Endothelial cell of umbilical vein (primary cell): Measurements from ENCODE around the gene CDCP2. TPM values are rescaled to one million over a fixed set of nuclear protein-coding genes. Genes with fewer than 3 reads are reported as not detected.

Source experiments
- BruUV-seq: library from RNA; stranded (reverse); fragments of 400-500 nt; replicated peaks from 2 replicates; lab custom pipeline; 2021; lab: Mats Ljungman, UMichigan
- CTCF ChIA-PET: fragments of 300-600, 350-600 bp; sonication (Branson Sonifier 250); formaldehyde crosslinking; loops from one replicate; lab custom pipeline; 2021; ENCODE audit warnings: antibody characterized with exemption, inconsistent platforms; lab: Charles Lee
- POLR2A ChIA-PET: fragments of 300-600, 350-600 bp; sonication (Branson Sonifier 250); formaldehyde crosslinking; loops from one replicate; lab custom pipeline; 2021; ENCODE audit warnings: antibody characterized with exemption, inconsistent platforms; lab: Charles Lee
- DNase-seq: peaks from one replicate; pipeline ENCODE4 v3.0.0-alpha.2; 2011; ENCODE audit warnings: low read depth, low spot score
- FAIRE-seq: peaks from 2 replicates; lab custom pipeline; 2011; peaks lifted over from hg19 to GRCh38; lab: Jason Lieb, UNC
- H2AFZ ChIP-seq: 2 replicates; pipeline ENCODE4 v1.6.0; 2012; ENCODE audit warnings: low read depth, low read length, control low read depth, inconsistent platforms
- H3K27ac ChIP-seq: 2 replicates; pipeline ENCODE4 v1.5.1; 2011; ENCODE audit warnings: low read depth, mild to moderate bottlenecking, control low read depth, low read length, moderate library complexity; ENCODE audit not compliant: insufficient read depth
- H3K27me3 ChIP-seq, 2 experiments: 2 replicates each; pipeline versions ENCODE4 v1.6.0 to v1.6.1; 2011; ENCODE audit warnings: low read length in 2 of 2, mixed read lengths in 1 of 2; ENCODE audit not compliant: control insufficient read depth in 2 of 2, insufficient read depth in 2 of 2
- H3K36me3 ChIP-seq, 2 experiments: 2 replicates in 1 of 2; 3 replicates in 1 of 2; pipeline ENCODE4 v1.5.1; 2011; ENCODE audit warnings: low read length in 2 of 2, mild to moderate bottlenecking in 1 of 2, moderate library complexity in 1 of 2; ENCODE audit not compliant: control insufficient read depth in 2 of 2, insufficient read depth in 2 of 2; ENCODE audit errors: extremely low read depth in 1 of 2
- H3K4me1 ChIP-seq: 3 replicates; pipeline ENCODE4 v1.5.1; 2011; ENCODE audit warnings: mild to moderate bottlenecking, low read length; ENCODE audit not compliant: control insufficient read depth, insufficient read depth; ENCODE audit errors: extremely low read depth
- H3K4me2 ChIP-seq: 2 replicates; pipeline ENCODE4 v1.6.1; 2011; ENCODE audit warnings: low read length, control low read depth, mixed read lengths; ENCODE audit not compliant: insufficient read depth
- H3K4me3 ChIP-seq, 3 experiments: fragments of 200-600 bp in 1 of 3; sonication (generic), shearing (Covaris generic) in 1 of 3; replicated peaks in 1 of 3; 2 replicates each; pipeline ENCODE4 v1.5.1; 2011 to 2016; ENCODE audit warnings: control low read depth in 3 of 3, low read length in 3 of 3, mild to moderate bottlenecking in 2 of 3, inconsistent platforms in 1 of 3, low read depth in 1 of 3, moderate library complexity in 1 of 3; ENCODE audit not compliant: insufficient read depth in 1 of 3
- H3K79me2 ChIP-seq: 2 replicates; pipeline ENCODE4 v1.6.0; 2012; ENCODE audit warnings: low read length, inconsistent platforms; ENCODE audit not compliant: control insufficient read depth, insufficient read depth
- H3K9ac ChIP-seq: replicated peaks from 2 replicates; pipeline ENCODE3; 2011; ENCODE audit warnings: low read length, control low read depth; ENCODE audit not compliant: insufficient read depth; ENCODE audit errors: extremely low read depth
- H3K9me1 ChIP-seq: replicated peaks from 3 replicates; pipeline ENCODE4 v1.6.0; 2011; ENCODE audit warnings: mild to moderate bottlenecking, low read length; ENCODE audit not compliant: control insufficient read depth, insufficient read depth; ENCODE audit errors: extremely low read depth
- H3K9me3 ChIP-seq: replicated peaks from 2 replicates; pipeline ENCODE4 v1.5.1; 2012; ENCODE audit warnings: low read length, inconsistent platforms; ENCODE audit not compliant: control insufficient read depth, insufficient read depth
- H4K20me1 ChIP-seq: replicated peaks from 2 replicates; pipeline ENCODE3; 2011; ENCODE audit warnings: mild to moderate bottlenecking, low read length; ENCODE audit not compliant: control insufficient read depth, insufficient read depth; ENCODE audit errors: extremely low read depth
- CTCF ChIP-seq, 2 donors: IDR thresholded peaks; 1 replicate in 1 of 2; 2 replicates in 1 of 2; pipeline ENCODE4 v1.5.1; 2011; ENCODE audit warnings: low read length in 2 of 2, mild to moderate bottlenecking in 2 of 2, moderate library complexity in 2 of 2, control low read depth in 1 of 2, inconsistent platforms in 1 of 2, low read depth in 1 of 2; ENCODE audit not compliant: insufficient read depth in 1 of 2; ENCODE audit errors: extremely low read depth in 1 of 2
- EZH2 ChIP-seq: IDR thresholded peaks from 2 replicates; pipeline ENCODE4 v1.6.1; 2012; ENCODE audit warnings: borderline replicate concordance, low read depth, mild to moderate bottlenecking, moderate library complexity, low read length, inconsistent platforms; ENCODE audit not compliant: severe bottlenecking
- GATA2 ChIP-seq: IDR thresholded peaks from 2 replicates; pipeline ENCODE4 v1.7.0; 2011; ENCODE audit warnings: low read depth, mild to moderate bottlenecking, moderate library complexity, mixed read lengths, low read length; ENCODE audit not compliant: insufficient read length, insufficient read depth
- JUN ChIP-seq: IDR thresholded peaks from 2 replicates; pipeline ENCODE4 v1.6.1; 2011; ENCODE audit warnings: borderline replicate concordance, low read depth; ENCODE audit not compliant: insufficient read length, insufficient read depth
- MAX ChIP-seq: IDR thresholded peaks from 2 replicates; pipeline ENCODE4 v1.6.1; 2011; ENCODE audit not compliant: insufficient read depth, insufficient read length
- POLR2AphosphoS5 ChIP-seq: IDR thresholded peaks from 2 replicates; pipeline ENCODE4 v1.6.1; 2012; ENCODE audit warnings: low read depth, mild to moderate bottlenecking, control low read depth, low read length, moderate library complexity; ENCODE audit not compliant: insufficient read depth
- dilution Hi-C: fragments of 300-500 bp; cut with MboI; formaldehyde crosslinking; loops from one replicate; pipeline ENCODE4 v1.15.0; 2019; ENCODE audit warnings: low sequenced_read_pairs; ENCODE audit not compliant: extremely low pct_ligation_motif_present
- intact Hi-C: fragments of 100-400 bp; cut with micrococcal nuclease; formaldehyde crosslinking; loops from one replicate; pipeline ENCODE4 v1.10.0; 2022
- polyA plus RNA-seq, 4 experiments: library from polyadenylated mRNA; depleted of rRNA in 3 of 4; stranded (reverse) in 3 of 4; unstranded in 1 of 4; fragments of >200 nt; gene quantifications; 2 replicates each; pipeline versions ENCODE4 v1.2.1 to v1.2.3, GENCODE V29; 2011 to 2012; ENCODE audit warnings: missing spikeins in 1 of 4
- total RNA-seq: library from RNA; stranded (reverse); gene quantifications from 2 replicates; pipeline ENCODE4 v1.2.3, GENCODE V29; 2021

The CDCP2 gene
- total and polyA plus RNA-seq, 2 donors (not counting 3 experiments of a cell fraction or from before 2014, with no cell fraction given) = 0.10 TPM; not detected in 1

GRCh38 chr1:54139711-54140110 is 13.1 kb downstream of the CDCP2 start:
- TF ChIP-seq MAX = no peak
- TF ChIP-seq POLR2AphosphoS5 = no peak
- TF ChIP-seq JUN = no peak
- TF ChIP-seq CTCF (IDR thresholded peaks at IDR 0.05; ENCODE audit: extremely low read depth in 1 of 2, insufficient read depth in 1 of 2, low read depth in 1 of 2, low read length in 2 of 2) = no peak
- TF ChIP-seq EZH2 = no peak
- no peak for TF ChIP-seq GATA2
- dilution Hi-C loops = no loop called here
- CTCF ChIA-PET = interaction anchor here (1.9 kb wide), 1 partner anchor 19 kb away, joined by 8 read pairs; no protein-coding TSS in a partner anchor

More at GRCh38 chr1:54139711-54140110, 13.1 kb downstream of the CDCP2 start:
- H3K27me3 ChIP-seq = peaks cover 0 to 2% of the 10 kb centered on the region in 2 experiments
- H2AFZ ChIP-seq = no peak overlapping the region
- H3K9ac ChIP-seq = no peak overlapping the region
- H3K4me1 ChIP-seq = peaks cover 10% of the 10 kb centered on the region
- no TSS peak for BruUV-seq
- no peaks in the 10 kb centered on the region for H4K20me1 ChIP-seq
- H3K4me3 ChIP-seq = no peak overlapping the region
- H3K36me3 ChIP-seq = no peaks in the 10 kb centered on the region
- POLR2A ChIA-PET = no interaction called here
- H3K9me3 ChIP-seq = no peaks in the 10 kb centered on the region
- H3K79me2 ChIP-seq = no peaks in the 10 kb centered on the region
- no peaks in the 10 kb centered on the region for H3K9me1 ChIP-seq
- no peak overlapping the region for H3K4me2 ChIP-seq
- FAIRE-seq (no peak), DNase-seq (no peak)
- H3K27ac ChIP-seq = no peak overlapping the region
- intact Hi-C loops = no loop called here
